Esophagus (tissue), 2 donors: ENCODE results near the gene CD2. TPM values are rescaled to one million over a fixed set of nuclear protein-coding genes. Genes with fewer than 3 reads are reported as not detected.

Experiments used
- H3K27ac ChIP-seq, 2 donors: one replicate each; pipeline ENCODE4 v1.5.1; 2013; ENCODE audit warnings: low read depth in 2 of 2, mild to moderate bottlenecking in 2 of 2, inconsistent platforms in 1 of 2, low read length in 1 of 2, moderate library complexity in 1 of 2
- H3K27me3 ChIP-seq, 2 donors: one replicate each; pipeline ENCODE4 v1.6.1; 2013; ENCODE audit warnings: low read length in 2 of 2, control low read depth in 1 of 2, mild to moderate bottlenecking in 1 of 2; ENCODE audit not compliant: insufficient read depth in 2 of 2, control insufficient read depth in 1 of 2
- H3K36me3 ChIP-seq, 2 donors: one replicate each; pipeline ENCODE4 v1.6.1; 2013; ENCODE audit warnings: low read length in 1 of 2; ENCODE audit not compliant: control insufficient read depth in 2 of 2, insufficient read depth in 2 of 2
- H3K4me1 ChIP-seq, 2 donors: one replicate each; pipeline ENCODE4 v1.6.1; 2013; ENCODE audit warnings: low read length in 1 of 2; ENCODE audit not compliant: control insufficient read depth in 2 of 2, insufficient read depth in 2 of 2
- H3K4me3 ChIP-seq, 2 donors: one replicate each; pipeline ENCODE4 v1.5.1; 2013; ENCODE audit warnings: low read length in 2 of 2, mild to moderate bottlenecking in 2 of 2, low read depth in 1 of 2, moderate library complexity in 1 of 2
- H3K9me3 ChIP-seq, 2 donors: one replicate each; pipeline ENCODE4 v1.6.1; 2013; ENCODE audit warnings: mild to moderate bottlenecking in 2 of 2, low read depth in 1 of 2, low read length in 1 of 2, moderate library complexity in 1 of 2; ENCODE audit not compliant: control insufficient read depth in 2 of 2, insufficient read depth in 1 of 2
- WGBS, 2 donors: extraction: QIAGEN DNeasy Blood & Tissue Kit; methylation state at CpG; one replicate each; pipeline ENCODE4 v1.1.7; 2013; 5-methylcytosine and 5-hydroxymethylcytosine counted together
- polyA plus RNA-seq, 2 donors: library from polyadenylated mRNA; stranded (reverse); fragments of 200-250 nt; gene quantifications; one replicate each; pipeline ENCODE4 v1.2.3, GENCODE V29; 2013
- donor health status: healthy with polysubstance abuse.
- donor health status: Bipolar disorder and iron deficiency.

The CD2 gene
- polyA plus RNA-seq, 2 donors, result 4.8 to 5.4 TPM

- H3K36me3 ChIP-seq, result no peaks in the 10 kb centered on the region
- no peaks in the 10 kb centered on the region for H3K27me3 ChIP-seq
- no peaks in the 10 kb centered on the region for H3K9me3 ChIP-seq
- H3K4me1 ChIP-seq, result peaks cover under 1% of the 10 kb centered on the region in 2 donors
- 84 to 87% methylated on average over 3 of the region's 3 CpGs for WGBS, 2 donors
- no peak overlapping the region for H3K27ac ChIP-seq
- no peak overlapping the region for H3K4me3 ChIP-seq
Observed at GRCh38 chr1:116716391-116716790, 37.8 kb upstream of the CD2 start.

GRCh38 chr1:116717318-116717717 lies 36.9 kb upstream of the CD2 start:
- Histone ChIP-seq H3K4me1 (peaks cover 0 to 8% of the 10 kb centered on the region in 2 donors), H3K9me3 (no peaks in the 10 kb centered on the region), H3K4me3 (no peak overlapping the region), H3K27me3 (no peaks in the 10 kb centered on the region), H3K27ac (no peak overlapping the region), H3K36me3 (no peaks in the 10 kb centered on the region)
- 73 to 78% methylated on average over 3 of the region's 3 CpGs for WGBS, 2 donors

GRCh38 chr1:116720364-116721038 lies 33.7 kb upstream of the CD2 start:
- H3K4me1 ChIP-seq, result peaks cover 0 to 11% of the 10 kb centered on the region in 2 donors
- H3K9me3 ChIP-seq, result no peaks in the 10 kb centered on the region
- WGBS, 2 donors, result 59 to 71% methylated on average over 4 of the region's 4 CpGs
- no peak overlapping the region for H3K4me3 ChIP-seq
- H3K36me3 ChIP-seq, result no peaks in the 10 kb centered on the region
- H3K27me3 ChIP-seq, result no peaks in the 10 kb centered on the region
- peak overlapping the region; percentile 38 to 71 for H3K27ac ChIP-seq

GRCh38 chr1:116721039-116721405 lies 33.2 kb upstream of the CD2 start:
- Histone ChIP-seq H3K27ac (peak overlapping the region; percentile 88 to 89), H3K4me3 (no peak overlapping the region), H3K9me3 (no peaks in the 10 kb centered on the region), H3K27me3 (no peaks in the 10 kb centered on the region), H3K4me1 (peaks cover 0 to 11% of the 10 kb centered on the region in 2 donors), H3K36me3 (no peaks in the 10 kb centered on the region)
- WGBS, 2 donors, result 69 to 88% methylated on average over 5 of the region's 5 CpGs

GRCh38 chr1:116721451-116722007 lies 32.7 kb upstream of the CD2 start:
- Histone ChIP-seq H3K27ac (peak overlapping the region; percentile 88 to 89), H3K9me3 (no peaks in the 10 kb centered on the region)

GRCh38 chr1:116722016-116722838 lies 32.0 kb upstream of the CD2 start:
- 61 to 63% methylated on average over 4 of the region's 4 CpGs for WGBS, 2 donors
- Histone ChIP-seq H3K9me3 (no peaks in the 10 kb centered on the region), H3K27ac (peak overlapping the region; percentile 88 to 89), H3K4me1 (peaks cover 0 to 11% of the 10 kb centered on the region in 2 donors), H3K36me3 (no peaks in the 10 kb centered on the region), H3K27me3 (no peaks in the 10 kb centered on the region), H3K4me3 (no peak overlapping the region)

More at GRCh38 chr1:116721451-116722007, 32.7 kb upstream of the CD2 start:
- Histone ChIP-seq H3K4me3 (no peak overlapping the region), H3K36me3 (no peaks in the 10 kb centered on the region), H3K27me3 (no peaks in the 10 kb centered on the region), H3K4me1 (peaks cover 0 to 11% of the 10 kb centered on the region in 2 donors)
- 74 to 84% methylated on average over 4 of the region's 4 CpGs for WGBS, 2 donors

- Histone ChIP-seq H3K9me3 (no peaks in the 10 kb centered on the region), H3K4me3 (no peak overlapping the region), H3K4me1 (peaks cover 0 to 11% of the 10 kb centered on the region in 2 donors), H3K27me3 (no peaks in the 10 kb centered on the region), H3K36me3 (no peaks in the 10 kb centered on the region), H3K27ac (no peak overlapping the region)
- 52 to 55% methylated on average over 7 of the region's 7 CpGs for WGBS, 2 donors
Observed at GRCh38 chr1:116724765-116725375, 29.4 kb upstream of the CD2 start.

GRCh38 chr1:116725798-116726197 lies 28.4 kb upstream of the CD2 start:
- H3K4me3 ChIP-seq, result no peak overlapping the region
- 71 to 82% methylated on average over 3 of the region's 3 CpGs for WGBS, 2 donors
- H3K36me3 ChIP-seq, result no peaks in the 10 kb centered on the region
- H3K9me3 ChIP-seq, result no peaks in the 10 kb centered on the region
- H3K27me3 ChIP-seq, result no peaks in the 10 kb centered on the region
- H3K27ac ChIP-seq, result no peak overlapping the region
- H3K4me1 ChIP-seq, result peaks cover 2 to 11% of the 10 kb centered on the region in 2 donors
